IPS DF 4.7 (cell line): ENCODE measurements around the gene ZEB1.
"Not testable (repeated sequence)": the region's sequence is repeated elsewhere in the genome, so short reads cannot be mapped to it uniquely, and the experiment has no call there.

Experiments
- DNase-seq: peaks from one replicate; pipeline ENCODE4 v3.0.0-alpha.2; 2013; ENCODE audit warnings: low spot score; ENCODE audit errors: extremely low read depth

Gene ZEB1

DNA sequence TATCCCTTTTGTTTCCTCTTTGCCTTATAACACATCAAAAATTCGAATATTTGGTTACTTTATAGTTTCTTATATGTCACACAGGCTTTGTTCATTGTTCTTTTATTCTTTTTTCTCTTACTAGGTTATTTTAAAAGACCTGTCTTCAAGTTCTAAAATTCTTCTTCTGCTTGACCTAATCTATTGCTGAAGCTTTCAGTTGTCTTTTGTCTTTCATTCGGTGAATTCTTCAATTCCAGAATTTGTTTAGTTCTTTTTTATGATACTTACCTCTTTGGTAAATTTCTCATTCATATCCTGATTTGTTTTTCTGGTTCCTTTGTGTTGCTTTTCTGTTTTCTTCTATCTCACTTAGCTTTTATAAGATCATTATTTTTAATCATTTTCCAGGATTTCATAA lies 188.4 kb downstream of the ZEB1 start:
- DNase-seq, result no peak

DNA sequence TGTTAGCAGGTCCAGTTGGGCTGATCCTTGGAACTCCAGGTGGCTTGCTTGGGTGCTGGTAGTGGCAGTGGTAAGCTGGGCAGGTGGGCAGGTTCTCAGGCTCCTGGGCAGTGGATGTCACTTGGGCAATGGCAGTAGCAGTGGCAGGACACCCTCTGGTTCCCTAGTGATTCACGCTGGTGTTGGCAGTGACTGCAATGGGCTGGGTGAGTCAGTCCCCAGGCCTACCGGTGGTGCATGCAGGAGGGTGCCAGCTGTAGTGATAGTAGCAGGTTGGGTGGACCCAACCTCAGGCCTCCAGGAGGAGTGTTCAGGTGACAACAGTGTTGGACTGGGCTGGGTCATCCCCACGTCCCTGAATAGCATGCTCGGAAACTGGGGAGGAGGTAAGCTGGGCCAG lies 189.2 kb downstream of the ZEB1 start:
- DNase-seq, result no peak

- no peak for DNase-seq
Measured at GRCh38 chr10:31508882-31509281, 189.9 kb downstream of the ZEB1 start.

GRCh38 chr10:31509989-31510388 lies 191.0 kb downstream of the ZEB1 start:
- DNase-seq, result no peak

DNA sequence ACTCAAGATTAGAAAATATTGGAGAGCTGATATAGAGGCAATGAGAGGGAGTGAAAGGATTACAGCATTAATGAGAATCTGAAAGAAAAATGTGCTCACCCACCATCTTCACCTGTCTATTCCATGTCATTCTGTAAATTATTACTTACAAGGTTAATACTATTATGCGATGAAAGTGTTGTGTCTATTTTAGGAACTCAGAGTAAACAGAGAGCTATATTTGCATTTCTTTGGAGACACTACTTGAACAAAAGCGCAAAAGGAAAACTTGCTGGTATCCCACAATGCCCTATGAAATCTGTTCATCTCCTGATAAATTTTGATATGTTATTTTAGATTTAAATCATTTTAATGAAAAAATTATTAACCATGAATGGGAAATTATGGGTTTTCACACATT lies 196.1 kb downstream of the ZEB1 start:
- DNase-seq, result no peak

DNA sequence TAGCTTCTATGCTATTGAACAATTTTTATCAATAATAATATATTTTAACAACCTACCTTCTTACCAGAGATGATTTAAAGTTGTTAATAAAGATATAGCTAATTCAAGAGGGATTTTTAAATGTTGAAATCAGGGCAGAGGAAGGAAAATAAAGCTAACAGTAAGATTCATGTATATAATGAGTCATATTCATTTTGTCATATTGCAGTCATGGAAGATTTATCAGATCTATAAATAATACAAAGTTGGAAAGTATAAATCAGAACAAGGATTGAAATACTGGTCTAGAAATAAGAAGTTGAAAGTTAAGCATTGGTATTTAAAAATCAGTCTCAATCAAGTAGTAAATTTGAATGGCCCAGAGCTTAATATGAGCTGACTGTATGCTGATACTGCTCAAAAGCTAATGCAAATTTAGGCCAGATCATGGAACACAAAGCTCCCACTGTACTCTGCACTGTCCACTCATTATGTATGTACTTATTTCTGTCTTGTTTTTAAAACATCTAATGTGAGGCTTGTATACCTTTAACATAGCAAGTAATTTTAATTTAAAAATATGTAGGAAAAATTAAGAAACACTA lies 196.9 kb downstream of the ZEB1 start:
- DNase-seq, result no peak

DNA sequence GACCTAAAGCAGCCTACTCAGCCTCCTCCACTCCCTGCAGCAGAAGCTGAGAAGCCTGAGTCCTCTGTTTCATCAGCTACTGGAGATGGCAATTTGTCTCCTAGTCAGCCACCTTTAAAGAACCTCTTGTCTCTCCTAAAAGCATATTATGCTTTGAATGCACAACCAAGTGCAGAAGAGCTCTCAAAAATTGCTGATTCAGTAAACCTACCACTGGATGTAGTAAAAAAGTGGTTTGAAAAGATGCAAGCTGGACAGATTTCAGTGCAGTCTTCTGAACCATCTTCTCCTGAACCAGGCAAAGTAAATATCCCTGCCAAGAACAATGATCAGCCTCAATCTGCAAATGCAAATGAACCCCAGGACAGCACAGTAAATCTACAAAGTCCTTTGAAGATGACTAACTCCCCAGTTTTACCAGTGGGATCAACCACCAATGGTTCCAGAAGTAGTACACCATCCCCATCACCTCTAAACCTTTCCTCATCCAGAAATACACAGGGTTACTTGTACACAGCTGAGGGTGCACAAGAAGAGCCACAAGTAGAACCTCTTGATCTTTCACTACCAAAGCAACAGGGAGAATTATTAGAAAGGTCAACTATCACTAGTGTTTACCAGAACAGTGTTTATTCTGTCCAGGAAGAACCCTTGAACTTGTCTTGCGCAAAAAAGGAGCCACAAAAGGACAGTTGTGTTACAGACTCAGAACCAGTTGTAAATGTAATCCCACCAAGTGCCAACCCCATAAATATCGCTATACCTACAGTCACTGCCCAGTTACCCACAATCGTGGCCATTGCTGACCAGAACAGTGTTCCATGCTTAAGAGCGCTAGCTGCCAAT lies 202.2 kb downstream of the ZEB1 start:
- DNase-seq, result no peak

DNA sequence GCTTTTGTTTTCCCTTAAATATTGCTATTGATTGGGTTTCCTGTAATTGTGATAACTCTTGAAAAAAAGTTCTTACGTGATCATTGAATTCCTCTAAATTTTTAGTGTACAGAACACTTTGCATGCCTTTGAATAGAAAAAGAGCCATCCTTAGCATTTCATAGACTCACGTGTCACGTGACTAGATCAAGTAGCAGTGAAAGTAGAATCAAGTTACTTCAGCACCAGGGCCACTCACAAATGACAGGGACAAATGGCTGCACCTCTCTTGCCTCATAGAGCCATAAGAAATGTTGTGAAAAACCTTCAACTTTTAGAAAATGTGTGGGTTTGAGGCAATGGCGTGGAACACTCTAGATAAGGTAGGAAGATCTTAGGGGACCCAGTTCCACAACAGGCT lies 203.8 kb downstream of the ZEB1 start:
- no peak for DNase-seq

- no peak for DNase-seq
Measured at GRCh38 chr10:31524460-31524859, 205.4 kb downstream of the ZEB1 start.

DNA sequence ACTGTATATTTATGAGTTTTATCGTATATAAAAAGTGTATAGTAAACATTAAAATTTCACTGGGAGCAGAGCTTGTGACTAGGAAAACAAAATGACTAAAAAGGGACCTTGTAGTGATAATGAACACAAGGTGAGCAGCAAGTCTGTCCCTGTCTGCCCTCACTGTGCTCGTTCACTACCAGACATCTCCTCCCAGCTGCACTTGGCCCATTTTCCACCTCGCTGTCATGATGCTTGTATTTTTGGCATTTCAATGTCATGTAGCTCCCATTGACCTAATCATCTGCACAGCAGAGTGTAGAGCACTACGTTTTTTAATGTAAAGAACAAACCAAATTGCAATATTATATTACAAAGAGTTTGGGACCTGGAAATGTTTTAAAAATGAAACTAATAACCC lies 207.2 kb downstream of the ZEB1 start:
- no peak for DNase-seq

DNA sequence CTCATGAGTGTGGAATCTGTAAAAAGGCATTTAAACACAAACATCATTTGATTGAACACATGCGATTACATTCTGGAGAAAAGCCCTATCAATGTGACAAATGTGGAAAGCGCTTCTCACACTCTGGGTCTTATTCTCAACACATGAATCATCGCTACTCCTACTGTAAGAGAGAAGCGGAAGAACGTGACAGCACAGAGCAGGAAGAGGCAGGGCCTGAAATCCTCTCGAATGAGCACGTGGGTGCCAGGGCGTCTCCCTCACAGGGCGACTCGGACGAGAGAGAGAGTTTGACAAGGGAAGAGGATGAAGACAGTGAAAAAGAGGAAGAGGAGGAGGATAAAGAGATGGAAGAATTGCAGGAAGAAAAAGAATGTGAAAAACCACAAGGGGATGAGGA lies 207.7 kb downstream of the ZEB1 start:
- DNase-seq, result no peak

GRCh38 chr10:31528831-31529230 lies 209.8 kb downstream of the ZEB1 start:
- DNase-seq, result no peak

DNA sequence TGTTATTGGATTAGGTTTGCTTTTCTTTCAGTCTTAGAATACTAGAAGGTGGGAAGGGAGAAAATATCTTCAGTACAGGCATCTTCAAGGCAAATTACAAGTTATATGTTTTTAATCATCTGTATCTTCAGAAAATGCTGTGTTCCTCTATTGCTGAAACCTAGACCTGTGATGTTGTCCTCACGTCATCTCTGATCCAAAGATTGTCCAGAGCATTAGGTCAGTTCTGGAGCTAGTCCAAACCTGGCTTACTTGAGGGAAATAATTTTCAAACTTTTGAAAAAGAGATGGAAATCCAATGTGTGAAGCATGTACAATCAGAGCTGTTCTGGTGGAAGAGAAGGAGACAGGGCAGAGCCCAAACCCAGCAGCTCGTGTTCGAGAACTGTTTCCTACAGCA lies 217.3 kb downstream of the ZEB1 start:
- DNase-seq, result no peak

GRCh38 chr10:31549896-31550295 lies 230.9 kb downstream of the ZEB1 start:
- DNase-seq, result no peak

- DNase-seq, result no peak
Measured at GRCh38 chr10:31554556-31554955, 235.5 kb downstream of the ZEB1 start.

DNA sequence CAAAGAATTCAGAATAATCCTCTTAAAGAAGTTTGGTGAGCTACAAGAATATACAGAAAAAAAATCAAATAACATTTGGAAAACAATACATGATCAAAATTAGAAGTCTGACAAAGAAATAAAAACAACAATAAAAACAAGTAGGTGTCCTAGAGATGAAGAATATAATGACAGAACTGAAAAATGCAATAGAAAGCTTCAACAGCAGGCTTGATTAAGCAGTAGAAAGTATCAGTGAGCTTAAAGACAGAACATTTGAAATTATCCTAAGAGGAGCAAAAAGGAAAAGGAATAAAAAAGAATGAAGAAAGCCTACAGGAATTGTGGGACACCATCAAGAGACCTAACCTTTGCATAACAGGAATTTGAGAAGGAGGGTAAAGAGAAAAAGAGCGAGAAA lies 238.8 kb downstream of the ZEB1 start:
- no peak for DNase-seq

GRCh38 chr10:31568252-31568861 lies 249.3 kb downstream of the ZEB1 start:
- DNase-seq, result not testable (repeated sequence)

GRCh38 chr10:31574577-31574976 lies 255.6 kb downstream of the ZEB1 start:
- no peak for DNase-seq

GRCh38 chr10:31578181-31578852 lies 259.3 kb downstream of the ZEB1 start:
- no peak for DNase-seq

GRCh38 chr10:31578951-31579350 lies 259.9 kb downstream of the ZEB1 start:
- no peak for DNase-seq
